Measurements from ENCODE around the gene DCTN2. TPM values are rescaled to one million over a fixed set of nuclear protein-coding genes. Genes with fewer than 3 reads are reported as not detected.
"Not testable (repeated sequence)": the region's sequence is repeated elsewhere in the genome, so short reads cannot be mapped to it uniquely, and the experiment has no call there.

DCTN2 gene
- total RNA-seq, 4 donors from 2014 or later = 161 to 243 (median 202) TPM

- Histone ChIP-seq H3K9me3 (no peaks in the 10 kb centered on the region), H3K36me3 (peaks cover 21 to 44% (median 35%) of the 10 kb centered on the region in 4 donors), H3K4me3 (peak within 1 kb of the TSS; percentile 78 to 95 (median 87)), H3K27ac (replicated peaks in 1 of 4) (peak within 1 kb of the TSS; percentile 95 to 99 (median 98)), H3K27me3 (no peaks in the 10 kb centered on the region), H3K4me1 (peaks cover 60 to 78% (median 70%) of the 10 kb centered on the region in 4 donors)
- WGBS = 1% methylated on average over 41 of the region's 52 CpGs
- TF ChIP-seq, protein P1, sequence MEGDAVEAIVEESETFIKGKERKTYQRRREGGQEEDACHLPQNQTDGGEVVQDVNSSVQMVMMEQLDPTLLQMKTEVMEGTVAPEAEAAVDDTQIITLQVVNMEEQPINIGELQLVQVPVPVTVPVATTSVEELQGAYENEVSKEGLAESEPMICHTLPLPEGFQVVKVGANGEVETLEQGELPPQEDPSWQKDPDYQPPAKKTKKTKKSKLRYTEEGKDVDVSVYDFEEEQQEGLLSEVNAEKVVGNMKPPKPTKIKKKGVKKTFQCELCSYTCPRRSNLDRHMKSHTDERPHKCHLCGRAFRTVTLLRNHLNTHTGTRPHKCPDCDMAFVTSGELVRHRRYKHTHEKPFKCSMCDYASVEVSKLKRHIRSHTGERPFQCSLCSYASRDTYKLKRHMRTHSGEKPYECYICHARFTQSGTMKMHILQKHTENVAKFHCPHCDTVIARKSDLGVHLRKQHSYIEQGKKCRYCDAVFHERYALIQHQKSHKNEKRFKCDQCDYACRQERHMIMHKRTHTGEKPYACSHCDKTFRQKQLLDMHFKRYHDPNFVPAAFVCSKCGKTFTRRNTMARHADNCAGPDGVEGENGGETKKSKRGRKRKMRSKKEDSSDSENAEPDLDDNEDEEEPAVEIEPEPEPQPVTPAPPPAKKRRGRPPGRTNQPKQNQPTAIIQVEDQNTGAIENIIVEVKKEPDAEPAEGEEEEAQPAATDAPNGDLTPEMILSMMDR (IDR thresholded peaks at IDR 0.05) = no peak
- TF ChIP-seq EP300 (IDR thresholded peaks at IDR 0.05) (no peak), POLR2A (IDR thresholded peaks at IDR 0.05; ENCODE audit: low read depth) (peak; percentile 98), POLR2AphosphoS5 (IDR thresholded peaks at IDR 0.05) (peak; percentile 99 to 100)
- intact Hi-C loops (cut with DNase I) = no loop called here
- DNase-seq (ENCODE audit: extremely low spot score) = peak; percentile 100
Observed at GRCh38 chr12:57520053-57520818, 26.8 kb downstream of the DCTN2 start, which contains the start of gene DDIT3. DDIT3 (minus strand) TSS chr12:57520514; CDS start chr12:57517406, 3,108 bp downstream.

DNA sequence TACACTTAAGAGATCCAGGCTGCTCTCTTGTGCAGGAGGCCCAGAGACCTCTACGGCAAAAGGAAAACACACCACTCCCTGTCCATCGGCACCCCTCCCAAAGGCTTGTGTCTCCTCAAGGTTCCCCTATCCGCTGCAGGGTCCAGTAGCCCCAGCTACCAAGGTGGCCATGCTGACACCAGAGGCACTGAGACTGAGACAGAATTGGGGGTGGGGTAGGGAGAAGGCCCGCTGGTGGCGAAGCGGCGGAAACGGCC, 27.3 kb downstream of the DCTN2 start:
- H3K27ac ChIP-seq (replicated peaks in 1 of 4) = peak overlapping the region; percentile 94 to 99 (median 98)
- peaks cover 56 to 73% (median 64%) of the 10 kb centered on the region in 4 donors for H3K4me1 ChIP-seq
- H3K4me3 ChIP-seq = peak overlapping the region; percentile 78 to 88 (median 83)
- TF ChIP-seq POLR2AphosphoS5 (IDR thresholded peaks at IDR 0.05) (no peak), EP300 (IDR thresholded peaks at IDR 0.05) (no peak), POLR2A (IDR thresholded peaks at IDR 0.05; ENCODE audit: low read depth) (no peak)
- TF ChIP-seq, protein P1 (IDR thresholded peaks at IDR 0.05) = no peak
- peaks cover 26 to 44% (median 35%) of the 10 kb centered on the region in 4 donors for H3K36me3 ChIP-seq
- no peaks in the 10 kb centered on the region for H3K9me3 ChIP-seq
- intact Hi-C loops (cut with DNase I) = no loop called here
- 0% methylated on average over 5 of the region's 8 CpGs for WGBS
- no peaks in the 10 kb centered on the region for H3K27me3 ChIP-seq
- DNase-seq (ENCODE audit: extremely low spot score) = no peak

DNA sequence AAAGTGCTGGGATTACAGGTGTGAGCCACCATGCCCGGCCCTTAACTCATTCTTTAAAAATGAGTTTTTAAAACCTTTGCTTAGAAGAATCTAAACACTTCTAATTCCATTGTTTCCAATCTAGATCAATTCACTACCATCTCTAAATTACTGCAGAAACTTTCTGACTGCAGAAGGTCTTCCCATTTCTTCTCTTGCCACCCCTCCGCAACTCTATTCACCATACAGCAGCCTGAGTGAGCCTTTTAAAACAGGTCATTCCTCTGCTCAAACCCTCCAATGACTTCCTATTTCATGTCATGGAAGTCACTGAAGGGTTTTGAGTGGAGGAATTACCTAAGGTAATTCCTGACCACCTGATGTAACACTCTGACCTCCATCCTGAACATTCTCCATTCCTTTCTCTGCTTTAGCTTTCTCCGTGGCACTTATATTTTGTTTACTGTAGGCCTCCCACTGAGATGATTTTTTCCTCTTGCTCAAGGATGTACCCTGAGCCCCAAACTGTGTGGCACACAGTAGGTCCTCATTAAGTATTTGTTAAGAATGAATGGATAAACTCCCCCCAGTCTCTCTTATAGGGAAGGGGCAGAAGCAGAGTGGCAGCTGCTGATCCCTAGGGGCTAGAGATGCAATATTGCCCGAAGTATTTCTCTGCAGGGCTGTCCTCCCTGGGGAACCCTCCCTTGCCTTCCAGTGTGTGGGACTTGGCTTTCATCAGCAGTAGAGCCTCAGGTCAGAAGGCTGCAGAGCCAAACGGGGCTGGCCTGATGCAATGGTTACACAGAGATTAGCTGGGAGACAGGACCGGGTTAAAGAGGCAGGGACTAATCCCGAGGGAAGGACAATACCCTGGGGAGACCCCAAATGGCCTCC, 27.8 kb downstream of the DCTN2 start:
- TF ChIP-seq POLR2AphosphoS5 (IDR thresholded peaks at IDR 0.05) (no peak), EP300 (IDR thresholded peaks at IDR 0.05) (no peak), POLR2A (IDR thresholded peaks at IDR 0.05; ENCODE audit: low read depth) (no peak)
- TF ChIP-seq, protein P1 (IDR thresholded peaks at IDR 0.05) = no peak
- 20% methylated on average over 7 of the region's 7 CpGs for WGBS
- Histone ChIP-seq H3K36me3 (peaks cover 31 to 44% (median 35%) of the 10 kb centered on the region in 4 donors), H3K4me1 (peaks cover 50 to 67% (median 59%) of the 10 kb centered on the region in 4 donors), H3K27me3 (no peaks in the 10 kb centered on the region), H3K27ac (replicated peaks in 1 of 4) (peak overlapping the region; percentile 94 to 99 (median 98)), H3K4me3 (peak overlapping the region; percentile 78 to 88 (median 83)), H3K9me3 (no peaks in the 10 kb centered on the region)
- intact Hi-C loops (cut with DNase I) = no loop called here
- DNase-seq (ENCODE audit: extremely low spot score) = no peak

DNA sequence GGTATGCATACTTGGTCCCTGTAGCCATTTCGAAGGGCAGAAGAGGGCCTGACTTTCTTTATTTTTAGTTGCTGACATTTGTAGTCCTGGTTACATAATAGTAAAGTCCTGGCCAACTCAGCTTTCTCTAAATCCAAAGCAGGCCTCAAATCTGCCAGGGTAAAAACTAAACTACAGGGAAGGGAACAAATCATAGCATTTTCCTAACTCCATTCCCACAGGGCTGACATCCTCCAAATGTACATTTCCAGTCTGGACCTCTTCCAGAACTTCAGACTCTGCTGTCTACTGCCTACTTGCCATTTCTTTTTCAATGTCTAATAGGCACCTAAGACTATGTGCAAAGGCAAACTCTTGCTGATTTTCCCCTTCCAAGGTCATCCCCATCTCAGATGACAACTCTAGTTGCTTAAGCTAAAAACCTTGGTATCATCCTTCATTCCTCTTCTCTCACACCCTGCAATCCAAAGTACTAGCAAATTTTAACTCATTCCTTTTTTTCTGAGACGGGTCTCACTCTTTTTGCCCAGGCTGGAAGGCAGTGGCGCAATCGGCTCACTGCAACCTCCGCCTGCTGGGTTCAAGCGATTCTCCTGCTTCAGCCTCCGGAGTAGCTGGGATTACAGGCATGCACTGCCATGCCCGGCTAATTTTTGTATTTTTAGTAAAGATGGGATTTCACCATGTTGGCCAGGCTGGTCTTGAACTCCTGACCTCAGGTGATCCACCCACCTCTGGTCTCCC, 28.6 kb downstream of the DCTN2 start:
- intact Hi-C loops (cut with DNase I) = no loop called here
- H3K9me3 ChIP-seq = no peaks in the 10 kb centered on the region
- peak overlapping the region; percentile 78 to 88 (median 83) for H3K4me3 ChIP-seq
- H3K36me3 ChIP-seq = peaks cover 37 to 49% (median 43%) of the 10 kb centered on the region in 4 donors
- TF ChIP-seq, protein P1 (IDR thresholded peaks at IDR 0.05) = no peak
- TF ChIP-seq EP300 (IDR thresholded peaks at IDR 0.05) (no peak), POLR2AphosphoS5 (IDR thresholded peaks at IDR 0.05) (peak in 1 of 2 donors; percentile 8)
- no peak for DNase-seq (ENCODE audit: extremely low spot score)
- H3K4me1 ChIP-seq = peaks cover 43 to 59% (median 51%) of the 10 kb centered on the region in 4 donors
- WGBS = 59% methylated on average over 8 of the region's 8 CpGs
- H3K27ac ChIP-seq (replicated peaks in 1 of 4) = peak overlapping the region; percentile 94 to 99 (median 98)
- no peaks in the 10 kb centered on the region for H3K27me3 ChIP-seq

- H3K4me3 ChIP-seq = peak overlapping the region; percentile 78 to 88 (median 83)
- DNase-seq (ENCODE audit: extremely low spot score); H3K9me3 ChIP-seq; intact Hi-C loops (cut with DNase I); H3K27me3 ChIP-seq: not testable (repeated sequence)
- peaks cover 44 to 56% (median 48%) of the 10 kb centered on the region in 4 donors for H3K36me3 ChIP-seq
- H3K4me1 ChIP-seq = peaks cover 43 to 57% (median 49%) of the 10 kb centered on the region in 4 donors
- WGBS = 84% methylated on average over 9 of the region's 10 CpGs
- H3K27ac ChIP-seq (replicated peaks in 1 of 4) = peak overlapping the region; percentile 94 to 99 (median 98)
Observed at GRCh38 chr12:57517718-57518117, 29.3 kb downstream of the DCTN2 start.
